ENCODE data around the gene PDHX.
A peak's percentile ranks its signal among the peaks of the same experiment; 100 is the strongest.
"Not testable (repeated sequence)": the region's sequence is repeated elsewhere in the genome, so short reads cannot be mapped to it uniquely, and the experiment has no call there.

PDHX gene

DNA sequence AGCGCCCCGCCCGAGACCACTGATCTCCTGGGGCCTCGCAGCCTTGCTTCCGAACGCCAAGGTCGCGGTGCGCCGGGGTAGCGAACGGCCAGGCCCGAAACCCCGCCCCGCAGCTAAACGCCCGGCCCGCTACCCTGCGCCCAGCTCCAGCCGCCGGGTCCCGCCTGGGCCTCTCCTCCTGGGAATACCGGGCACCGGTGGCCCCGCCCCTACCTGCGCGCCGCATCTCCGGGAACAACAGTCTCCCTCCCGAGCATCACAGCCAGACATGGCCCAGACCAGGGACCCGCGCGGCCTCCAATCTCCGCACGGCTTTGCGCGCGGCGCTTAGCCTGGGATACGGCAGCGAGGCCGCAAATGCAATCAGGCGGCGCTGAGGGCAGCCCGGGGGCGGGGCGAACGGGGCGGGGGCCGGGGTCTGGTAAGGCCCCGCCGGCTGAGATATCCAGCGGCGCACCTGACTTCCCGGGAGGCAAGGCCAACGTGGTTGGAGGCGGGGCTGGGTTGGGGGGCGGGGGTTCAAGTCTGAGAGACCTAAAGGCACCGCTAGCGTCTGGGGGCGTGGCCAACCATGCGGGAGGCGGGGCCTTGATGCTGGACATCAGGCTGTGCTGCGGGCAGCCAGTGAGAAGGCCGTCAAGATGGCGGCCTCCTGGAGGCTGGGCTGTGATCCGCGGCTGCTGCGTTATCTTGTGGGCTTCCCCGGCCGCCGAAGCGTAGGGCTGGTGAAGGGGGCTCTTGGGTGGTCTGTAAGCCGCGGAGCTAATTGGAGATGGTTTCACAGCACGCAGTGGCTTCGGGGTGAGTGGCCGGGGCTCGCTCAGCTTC, at the start of gene PDHX, which contains the start of gene APIP:
Gene PDHX (plus strand): TSS at position 604 of the 828 bp plus-strand sequence. CDS start 38 bp downstream, at position 642.
Gene APIP (minus strand): TSS at position 365 of the 828 bp plus-strand sequence. CDS start 95 bp downstream, at position 270.
- DNase-seq (ENCODE audit: low read depth), result peak; percentile 91

DNA sequence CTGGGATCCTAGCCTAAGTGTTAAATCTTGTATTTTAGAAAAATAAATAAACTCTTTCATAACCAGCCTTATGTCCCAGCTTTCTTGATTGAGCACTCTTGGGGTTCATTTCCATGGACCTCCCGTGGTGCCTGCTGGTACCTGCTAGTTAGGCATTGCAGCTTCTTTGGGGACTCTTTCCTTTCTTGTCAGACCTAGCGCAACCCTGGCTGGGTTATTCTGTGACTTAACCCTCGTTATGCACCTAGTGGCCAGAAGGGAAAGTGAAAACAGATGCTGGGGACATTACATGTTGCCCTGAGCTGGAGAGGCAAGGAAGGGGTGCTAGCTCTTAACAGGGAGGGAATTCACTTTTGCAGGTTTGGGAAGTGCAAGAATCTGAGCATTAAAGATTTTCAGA, 47.0 kb upstream of the PDHX start:
- no peak for DNase-seq (ENCODE audit: low read depth)

DNA sequence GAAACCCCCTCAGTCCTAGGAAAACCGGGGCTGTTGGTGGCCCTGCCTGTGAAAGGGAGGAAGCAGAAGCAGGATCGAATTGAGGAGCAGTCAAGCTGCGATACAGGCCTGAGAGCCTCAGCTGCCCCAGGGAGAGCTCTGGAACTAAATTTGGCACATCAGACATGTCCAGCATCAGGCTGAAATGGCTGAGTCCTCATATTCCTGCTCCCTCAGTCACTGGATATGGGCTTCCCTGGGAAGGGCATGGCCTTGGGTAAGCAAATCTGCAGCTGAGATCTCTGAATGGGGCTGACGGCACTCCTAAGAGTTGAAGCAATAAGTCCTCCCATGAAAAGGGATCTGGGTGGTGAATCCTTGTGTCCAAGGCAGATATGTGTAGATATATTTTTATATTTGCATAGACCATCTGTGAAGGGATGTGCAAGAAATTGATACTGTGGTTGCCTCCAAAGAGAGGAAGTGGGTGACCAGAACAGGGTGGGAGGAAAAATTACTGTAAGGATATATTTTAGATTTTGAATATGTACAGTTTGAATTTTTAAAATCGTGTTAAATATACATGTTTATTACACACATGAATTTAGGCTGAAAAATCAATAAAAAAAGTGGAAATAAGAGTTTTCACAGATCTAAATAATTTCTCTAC, 45.7 kb upstream of the PDHX start:
- DNase-seq (ENCODE audit: low read depth), result no peak

DNA sequence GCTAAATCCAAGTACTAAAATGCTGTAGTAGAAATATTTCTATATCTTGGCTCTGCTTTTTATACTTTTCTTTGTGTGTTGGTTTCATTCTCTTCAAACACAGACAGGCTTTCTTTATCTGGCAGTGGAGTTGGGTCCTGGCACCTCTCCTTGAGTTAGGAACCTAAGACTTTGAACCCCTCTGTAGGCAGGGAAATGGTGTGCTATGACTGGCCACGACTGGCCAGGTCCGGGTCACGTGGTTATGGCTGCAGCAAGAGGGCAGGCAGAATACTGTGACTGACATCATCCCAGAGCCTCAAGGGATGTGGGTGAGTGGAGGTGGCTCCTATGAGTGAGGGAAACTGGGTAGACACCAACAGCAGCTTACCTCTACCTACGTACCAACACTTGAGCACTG, 42.2 kb upstream of the PDHX start:
- no peak for DNase-seq (ENCODE audit: low read depth)

DNA sequence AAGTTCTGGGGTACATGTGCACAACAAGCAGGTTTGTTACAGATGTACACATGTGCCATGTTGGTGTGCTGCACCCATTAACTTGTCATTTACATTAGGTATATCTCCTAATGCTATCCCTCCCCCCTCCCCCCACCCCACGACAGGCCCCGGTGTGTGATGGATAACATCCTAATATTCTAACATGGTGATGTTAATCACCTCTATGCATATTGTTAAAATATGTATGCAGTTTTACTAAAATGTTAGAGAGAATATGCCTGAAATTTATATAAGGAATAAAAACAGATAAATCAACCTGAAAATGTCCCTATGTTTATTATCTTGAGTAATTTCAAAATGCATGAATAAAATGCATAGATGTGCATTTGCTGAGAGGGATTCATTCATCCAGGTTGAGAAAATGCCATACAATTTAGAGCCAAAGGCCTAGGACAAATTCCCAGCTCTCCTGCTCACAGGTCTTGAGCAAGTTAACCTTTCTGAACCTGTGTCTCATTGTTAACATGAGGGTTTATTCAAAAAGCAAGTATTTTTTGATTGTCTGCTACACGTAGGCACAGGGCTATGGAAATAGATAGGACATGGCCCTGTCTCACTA, 38.9 kb upstream of the PDHX start:
- no peak for DNase-seq (ENCODE audit: low read depth)

DNA sequence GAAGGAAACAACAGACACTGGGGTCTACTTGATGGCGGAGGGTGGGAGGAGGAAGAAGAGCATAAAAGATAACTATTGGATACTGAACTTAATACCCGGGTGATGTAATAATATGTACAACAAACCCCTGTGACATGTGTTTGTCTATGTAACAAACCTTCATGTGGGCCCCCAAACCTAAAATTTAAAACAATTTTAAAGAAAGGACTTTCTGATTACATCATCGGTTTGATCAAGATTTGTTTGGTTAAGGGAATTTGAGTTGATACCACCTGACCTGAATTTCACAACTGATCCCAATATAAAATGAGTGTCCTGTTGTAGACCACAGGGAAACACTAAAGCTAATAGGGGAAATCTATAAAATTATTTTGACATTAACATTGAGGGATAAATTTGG, 34.5 kb upstream of the PDHX start:
- no peak for DNase-seq (ENCODE audit: low read depth)

DNA sequence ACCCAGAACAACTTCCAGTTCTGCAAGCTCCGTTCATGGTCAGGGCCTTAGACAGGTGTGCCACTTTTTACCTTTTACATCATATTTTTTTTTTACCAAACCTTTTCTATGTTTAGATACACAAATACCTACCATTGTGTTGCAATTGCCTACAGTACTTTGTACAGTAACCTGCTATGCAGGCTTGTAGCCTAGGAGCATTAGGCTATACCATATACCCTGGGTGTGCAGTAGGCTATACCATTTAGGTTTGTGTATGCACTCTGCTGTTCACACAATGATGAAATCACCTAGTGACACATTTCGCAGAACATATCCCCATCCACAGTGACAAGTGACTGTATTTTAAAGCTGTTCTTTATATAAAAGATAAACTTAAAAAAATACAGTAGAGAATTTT, 29.8 kb upstream of the PDHX start:
- no peak for DNase-seq (ENCODE audit: low read depth)

DNA sequence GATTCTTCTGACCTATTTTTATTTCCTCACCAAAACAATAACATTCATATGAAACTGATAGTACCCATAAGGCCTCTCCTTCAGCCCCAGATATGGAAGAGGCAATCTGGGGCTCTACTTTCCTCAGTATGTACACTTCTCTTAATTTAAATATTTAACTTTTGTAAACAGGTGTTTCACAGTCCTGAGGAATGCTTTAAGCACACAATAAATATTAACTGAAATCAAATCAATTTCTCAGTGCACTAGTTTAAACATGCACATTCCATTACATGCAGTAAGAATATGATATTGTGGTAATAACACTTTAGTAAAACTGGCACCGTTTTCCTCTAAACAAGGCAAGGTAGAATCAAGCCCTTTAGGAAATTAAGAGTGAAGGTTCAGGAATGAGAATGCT, 29.2 kb upstream of the PDHX start:
- no peak for DNase-seq (ENCODE audit: low read depth)

DNA sequence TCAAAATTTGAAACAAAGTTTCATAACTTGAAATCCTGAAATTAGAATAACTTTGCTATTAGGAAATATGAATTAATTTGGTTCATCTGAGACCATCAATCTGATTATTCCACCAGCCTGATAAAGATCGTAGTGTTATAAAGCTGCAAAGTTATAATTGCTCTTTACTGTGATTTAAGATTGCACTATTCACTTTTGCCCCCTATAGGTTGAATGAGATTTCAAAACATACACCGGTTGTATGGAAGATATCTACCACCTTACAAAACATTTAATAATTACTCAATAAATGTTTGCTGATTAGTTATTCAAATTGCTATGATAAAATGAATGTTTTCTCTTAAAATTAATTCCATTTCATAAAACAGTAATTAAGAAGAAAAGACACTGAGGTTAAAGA, 26.3 kb upstream of the PDHX start:
- no peak for DNase-seq (ENCODE audit: low read depth)

DNA sequence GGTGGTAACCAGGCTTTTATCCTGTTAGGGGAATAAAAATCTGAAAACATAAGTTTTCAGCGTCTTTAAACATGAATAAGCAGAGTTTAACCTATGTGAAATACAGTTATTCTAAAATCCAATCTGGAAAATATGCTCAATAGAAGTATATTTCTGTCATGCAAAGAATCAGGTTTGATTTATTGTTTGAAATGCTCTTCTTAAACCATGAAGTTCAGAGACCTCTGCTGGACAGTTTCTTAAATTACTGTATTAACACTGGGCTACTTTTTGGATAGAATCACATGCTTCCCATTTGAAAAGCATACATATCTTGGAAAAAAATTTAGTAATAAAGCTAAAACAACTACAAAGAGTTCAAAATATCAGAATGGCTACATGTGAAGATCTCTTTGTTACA, 25.6 kb upstream of the PDHX start:
- DNase-seq (ENCODE audit: low read depth), result no peak

DNA sequence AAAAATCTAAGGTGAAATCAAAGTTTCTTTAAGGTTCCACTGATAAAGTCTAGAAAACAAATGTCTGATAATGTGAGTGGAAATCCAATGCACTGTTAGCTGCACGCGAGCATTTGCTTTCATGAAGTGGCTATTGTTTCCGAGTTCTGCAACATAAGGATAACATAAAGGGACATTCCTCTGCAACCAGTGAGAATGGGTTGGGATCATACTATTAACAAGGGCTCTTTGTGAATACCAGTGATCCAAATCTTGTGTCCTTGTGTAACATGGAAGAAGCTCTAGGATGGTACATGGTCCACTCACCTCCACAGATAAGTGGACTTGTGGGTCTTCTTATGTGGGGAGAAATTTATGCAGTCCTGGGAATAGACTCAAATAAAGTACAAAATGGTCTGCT, 24.8 kb upstream of the PDHX start:
- DNase-seq (ENCODE audit: low read depth), result no peak

DNA sequence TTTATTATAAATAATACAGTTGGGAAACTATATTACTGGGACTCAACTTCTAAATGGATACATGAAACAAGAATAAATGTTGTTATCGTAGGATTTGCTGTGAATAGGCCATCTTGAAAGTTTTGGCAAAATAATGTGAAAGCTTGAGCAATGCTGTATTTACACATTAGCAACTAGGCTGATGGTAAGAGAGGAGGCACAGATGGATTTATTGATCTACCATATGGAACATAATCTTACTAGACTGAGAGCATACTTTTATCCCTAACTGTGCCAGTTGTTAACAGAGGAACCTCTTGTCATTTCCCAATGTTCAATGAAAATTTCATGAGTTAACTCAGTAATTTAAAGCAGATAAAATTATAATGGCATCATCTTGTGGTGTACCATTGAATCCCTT, 23.0 kb upstream of the PDHX start:
- DNase-seq (ENCODE audit: low read depth), result no peak

DNA sequence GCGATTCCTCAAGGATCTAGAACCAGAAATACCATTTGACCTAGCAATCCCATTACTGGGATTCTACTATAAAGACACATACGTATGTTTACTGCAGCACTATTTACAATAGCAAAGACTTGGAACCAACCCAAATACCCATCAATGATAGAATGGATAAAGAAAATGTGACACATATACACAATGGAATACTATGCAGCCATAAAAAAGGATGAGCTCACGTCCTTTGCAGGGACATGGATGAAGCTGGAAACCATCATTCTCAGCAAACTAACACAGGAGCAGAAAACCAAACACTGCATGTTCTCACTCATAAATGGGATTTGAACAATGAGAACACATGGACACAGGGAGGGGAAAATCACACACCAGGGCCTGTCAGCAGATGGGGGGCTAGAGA, 20.2 kb upstream of the PDHX start:
- DNase-seq (ENCODE audit: low read depth), result not testable (repeated sequence)

DNA sequence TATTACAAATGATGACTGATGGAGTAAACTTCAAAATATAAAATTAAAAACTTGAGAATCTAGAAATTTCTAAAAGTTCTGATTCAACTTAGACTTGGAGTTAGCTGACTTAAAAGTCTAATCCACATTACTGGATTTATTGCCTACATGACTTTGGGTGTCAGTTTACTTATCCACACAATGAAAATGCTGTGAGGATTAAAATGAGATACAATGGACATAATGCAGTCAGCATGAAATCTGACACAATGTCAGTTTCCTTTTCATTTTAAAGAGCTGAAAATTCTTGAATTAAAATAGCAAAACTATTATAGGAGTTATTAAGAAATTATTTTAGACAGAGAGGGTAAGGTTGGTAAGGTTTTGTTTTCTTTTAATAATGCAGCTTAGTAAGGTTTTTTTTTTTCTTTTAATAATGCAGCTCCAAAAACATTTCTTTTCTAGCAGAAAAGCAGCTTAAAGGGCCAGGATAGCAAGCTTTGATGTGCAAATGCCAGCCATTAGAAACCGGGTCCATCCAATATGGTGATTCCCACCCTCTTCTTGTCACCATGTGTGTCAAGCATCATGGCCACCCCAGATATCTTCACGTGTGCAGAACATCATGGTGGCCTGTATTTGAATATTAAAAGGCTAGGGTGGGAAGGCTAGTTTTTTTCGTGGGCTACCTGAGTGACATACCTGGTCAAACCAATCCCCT, 19.1 kb upstream of the PDHX start:
- DNase-seq (ENCODE audit: low read depth), result no peak

DNA sequence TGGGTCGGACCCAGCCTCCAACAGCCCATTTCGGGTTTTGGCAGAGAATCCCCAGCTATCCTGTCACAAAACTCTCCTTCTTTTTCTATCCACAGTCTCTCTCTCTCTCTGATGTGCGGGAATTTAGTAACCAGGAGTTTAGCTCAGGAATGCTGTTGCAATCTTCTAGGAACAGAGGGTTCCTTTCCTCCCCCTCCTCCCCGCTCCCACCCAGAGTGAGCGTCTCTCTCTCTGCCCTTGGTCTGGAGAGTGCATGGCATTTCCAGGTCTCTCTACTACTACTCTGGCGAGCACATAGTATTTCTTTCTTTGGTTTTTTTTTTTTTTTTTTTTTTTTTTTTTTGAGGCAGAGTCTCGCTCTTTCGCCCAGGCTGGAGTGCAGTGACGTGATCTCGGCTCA, 17.9 kb upstream of the PDHX start:
- DNase-seq (ENCODE audit: low read depth), result no peak

DNA sequence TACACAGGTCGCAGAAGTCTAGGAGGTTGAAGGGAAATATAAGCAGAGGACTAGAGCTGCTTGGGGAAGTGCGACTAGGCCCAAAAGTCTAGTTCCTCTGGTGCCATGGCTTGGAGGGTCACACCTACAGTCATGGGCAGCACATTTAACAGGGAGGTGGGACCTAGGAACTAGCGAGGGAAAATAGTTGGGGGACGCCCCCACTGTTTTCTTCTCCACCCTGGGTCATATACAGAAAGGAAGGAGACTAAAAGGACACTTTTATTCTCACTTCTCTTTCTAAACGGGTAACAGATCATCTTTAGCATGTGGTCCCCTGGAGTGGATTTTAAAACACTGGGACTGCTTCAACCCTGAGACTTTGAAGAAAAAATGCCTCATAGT, 16.8 kb upstream of the PDHX start:
- no peak for DNase-seq (ENCODE audit: low read depth)

DNA sequence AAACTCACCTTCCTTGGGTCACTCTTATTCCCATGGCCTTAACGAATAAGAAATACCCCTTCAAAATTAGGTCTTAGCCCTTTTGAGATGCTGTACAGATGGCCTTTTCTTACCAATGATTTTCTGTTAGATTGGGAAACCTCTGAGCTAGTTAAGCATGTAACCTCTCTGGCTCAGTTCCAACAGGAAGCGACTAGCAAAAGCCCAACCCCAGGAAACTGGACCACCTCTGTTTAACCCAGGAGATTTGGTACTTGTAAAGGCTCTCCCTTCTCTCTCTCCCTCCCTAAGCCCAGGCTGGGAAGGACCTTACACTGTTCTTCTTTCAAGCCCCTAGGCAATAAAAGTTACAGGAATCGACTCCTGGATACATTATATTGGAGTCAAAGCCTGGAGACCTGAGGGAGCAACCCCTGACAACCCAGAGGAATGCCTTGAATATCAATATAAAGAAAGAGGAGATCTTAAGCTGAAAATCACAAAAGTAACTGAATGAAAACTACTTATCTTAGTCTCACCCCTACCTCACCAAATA, 11.9 kb upstream of the PDHX start:
- DNase-seq (ENCODE audit: low read depth), result no peak

DNA sequence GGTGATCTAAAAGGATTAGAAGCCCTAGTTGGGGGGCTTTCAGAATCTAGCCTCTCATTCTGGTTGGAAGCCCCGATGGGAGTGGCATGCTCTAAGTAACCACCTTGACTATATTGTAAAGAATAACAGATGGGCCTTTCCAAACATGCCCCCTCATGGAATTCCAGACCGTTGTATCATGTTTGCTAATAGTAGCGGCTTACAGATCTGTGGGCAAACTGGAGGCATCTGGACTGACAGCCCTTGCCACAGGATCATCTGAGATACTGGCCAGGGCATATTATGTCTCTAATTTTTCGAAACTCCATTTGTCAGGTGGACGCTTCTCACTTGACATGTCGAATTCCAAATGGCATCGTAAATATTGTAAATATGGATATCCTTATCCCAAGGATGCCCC, 10.8 kb upstream of the PDHX start:
- DNase-seq (ENCODE audit: low read depth), result no peak

DNA sequence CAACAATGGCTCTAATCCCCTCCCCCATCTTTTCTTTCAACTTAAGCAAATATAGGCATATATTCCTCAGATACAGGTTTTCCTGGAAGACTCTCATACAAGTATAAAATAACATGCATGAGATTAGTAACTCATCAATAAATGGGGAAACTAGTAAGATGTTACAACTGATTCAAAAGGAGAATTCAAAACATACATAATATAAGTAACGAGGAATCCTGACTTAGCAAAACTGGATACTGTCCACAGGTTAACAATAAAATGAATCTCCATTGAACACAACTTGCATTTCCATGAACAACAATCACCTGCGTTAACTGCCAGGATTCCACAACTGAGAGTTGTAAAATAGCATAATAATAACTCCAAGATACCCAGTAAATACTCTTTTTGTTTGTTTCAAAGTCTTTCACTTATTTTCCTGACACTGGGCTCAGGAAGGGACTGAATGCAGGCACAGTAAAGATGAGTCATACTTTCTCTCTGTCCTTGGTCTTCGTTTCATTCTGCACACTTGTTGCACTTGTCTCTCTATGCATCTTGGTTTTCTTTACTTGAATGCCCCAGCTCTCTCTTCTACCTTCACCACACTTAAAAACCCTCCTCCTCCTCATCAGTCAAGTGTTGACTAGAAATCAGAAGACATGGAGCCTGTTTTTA, 8.4 kb upstream of the PDHX start:
- DNase-seq (ENCODE audit: low read depth), result no peak

DNA sequence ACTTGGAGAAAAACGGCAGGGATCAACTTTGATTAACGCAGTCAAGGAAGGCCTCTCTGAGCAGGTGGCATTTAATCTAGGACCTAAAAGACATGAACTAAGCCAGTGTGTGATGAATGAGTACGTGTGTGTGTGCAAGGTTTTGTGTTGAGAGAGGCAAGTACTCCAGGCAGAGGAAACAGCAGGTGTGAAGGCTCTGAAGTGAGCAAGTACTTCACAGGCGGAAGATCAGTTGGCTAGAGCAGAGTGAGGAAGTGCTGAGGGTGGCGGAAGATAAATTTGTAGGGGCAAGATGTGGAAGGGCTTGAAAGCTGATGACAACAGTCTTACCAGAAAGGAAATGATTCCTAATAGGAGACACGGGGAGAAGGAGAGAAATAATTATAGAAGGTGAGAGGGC, 7.0 kb upstream of the PDHX start:
- DNase-seq (ENCODE audit: low read depth), result no peak

DNA sequence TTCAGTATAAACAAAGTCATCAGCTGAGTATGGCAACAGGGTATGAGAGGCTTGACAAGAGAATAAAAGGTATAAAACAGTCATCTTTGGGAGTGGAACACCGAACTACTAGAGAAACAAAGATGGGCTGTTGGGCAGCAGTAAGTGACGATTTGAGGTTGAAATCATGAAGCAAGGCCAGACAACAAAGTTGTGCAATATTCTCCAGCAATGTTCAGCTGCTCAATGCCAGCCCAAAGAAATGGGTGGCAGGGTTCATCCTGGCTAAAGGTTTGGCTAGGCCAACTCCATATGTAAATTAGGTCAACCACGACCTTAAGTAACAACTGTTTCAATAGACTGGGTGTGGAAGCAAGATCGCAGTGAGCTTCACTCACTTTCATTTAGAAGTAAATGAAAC, 6.5 kb upstream of the PDHX start:
- no peak for DNase-seq (ENCODE audit: low read depth)

DNA sequence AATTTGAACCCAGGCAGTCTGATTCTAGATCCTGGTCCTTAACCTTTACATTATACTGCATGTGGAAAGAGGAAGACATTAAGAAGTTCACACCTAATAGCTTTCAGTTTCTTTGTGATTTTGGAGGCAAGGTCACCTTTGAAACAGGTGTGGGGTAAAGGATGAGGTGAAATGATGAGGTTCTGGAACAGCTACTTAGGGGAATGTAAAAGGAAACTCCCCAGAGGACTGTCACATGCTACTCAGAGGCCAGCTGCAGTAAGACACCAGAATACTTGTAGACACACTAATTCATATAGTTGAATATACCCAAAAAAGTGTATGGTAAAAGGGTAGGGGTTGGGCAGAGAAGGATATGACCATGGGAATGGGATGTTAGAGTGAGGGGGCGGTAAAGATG, 5.6 kb upstream of the PDHX start:
- DNase-seq (ENCODE audit: low read depth), result no peak
